HCT116 (cell line): ENCODE data around the gene MVK.

ENCODE experiments used
- CTCF ChIP-seq, 3 experiments: fragments of 200-600 bp in 1 of 3; sonication (generic) in 1 of 3; IDR thresholded peaks in 2 of 3; conservative IDR thresholded peaks in 1 of 3; 2 replicates each; pipeline ENCODE4 v1.5.1; 2012 to 2017; ENCODE audit warnings: low read depth in 2 of 3, low read length in 2 of 3, antibody characterized with exemption in 1 of 3, borderline replicate concordance in 1 of 3, control low read depth in 1 of 3, mild to moderate bottlenecking in 1 of 3, mixed read lengths in 1 of 3, mixed run types in 1 of 3, moderate library complexity in 1 of 3; ENCODE audit not compliant: insufficient read depth in 1 of 3
- EZH2 ChIP-seq: fragments of 200-600 bp; sonication (generic); IDR thresholded peaks from 2 replicates; pipeline ENCODE4 v1.6.1; 2017; ENCODE audit warnings: antibody characterized with exemption, mixed run types
- POLR2A ChIP-seq: IDR thresholded peaks from 2 replicates; pipeline ENCODE4 v1.7.0; 2011; ENCODE audit warnings: borderline replicate concordance; ENCODE audit not compliant: insufficient read depth, insufficient read length; ENCODE audit errors: extremely low read depth
- POLR2AphosphoS5 ChIP-seq: IDR thresholded peaks from 2 replicates; pipeline ENCODE4 v1.6.1; 2011; ENCODE audit warnings: mild to moderate bottlenecking, low read depth, low read length, moderate library complexity
- REST ChIP-seq: IDR thresholded peaks from 2 replicates; pipeline ENCODE4 v1.6.1; 2012; ENCODE audit warnings: low read depth
- TCF7L2 ChIP-seq: IDR thresholded peaks from 2 replicates; pipeline ENCODE4 v1.7.0; 2011; ENCODE audit warnings: borderline replicate concordance, inconsistent platforms; ENCODE audit not compliant: insufficient read depth, insufficient read length; ENCODE audit errors: extremely low read depth
- YY1 ChIP-seq: IDR thresholded peaks from 2 replicates; pipeline ENCODE4 v1.6.1; 2011; ENCODE audit warnings: low read length, low read depth, moderate library complexity, mild to moderate bottlenecking; ENCODE audit not compliant: insufficient replicate concordance; ENCODE audit errors: extremely low read depth
- ZBTB33 ChIP-seq: IDR thresholded peaks from 2 replicates; pipeline ENCODE4 v1.6.1; 2011; ENCODE audit warnings: mild to moderate bottlenecking, low read length, moderate library complexity; ENCODE audit not compliant: insufficient replicate concordance; ENCODE audit errors: extremely low read depth

- TF ChIP-seq POLR2AphosphoS5 (no peak), CTCF (IDR thresholded peaks at IDR 0.05 in 2 of 3, conservative IDR thresholded peaks at IDR 0.05 in 1 of 3; ENCODE audit: borderline replicate concordance in 1 of 3, insufficient read depth in 1 of 3, low read depth in 2 of 3, low read length in 2 of 3) (no peak), REST (no peak), POLR2A (no peak), YY1 (no peak), ZBTB33 (no peak), TCF7L2 (no peak), EZH2 (no peak)
Observed at GRCh38 chr12:109529691-109530640, 43.6 kb upstream of the MVK start.
